ENCODE measurements around the gene AGBL2. TPM values are rescaled to one million over a fixed set of nuclear protein-coding genes. Genes with fewer than 3 reads are reported as not detected.

The AGBL2 gene
- total and polyA plus RNA-seq, 2 of the 8 experiments (the other 6 are each of a cell fraction or from before 2014, with no cell fraction given): 2.1 to 6.5 TPM

DNA sequence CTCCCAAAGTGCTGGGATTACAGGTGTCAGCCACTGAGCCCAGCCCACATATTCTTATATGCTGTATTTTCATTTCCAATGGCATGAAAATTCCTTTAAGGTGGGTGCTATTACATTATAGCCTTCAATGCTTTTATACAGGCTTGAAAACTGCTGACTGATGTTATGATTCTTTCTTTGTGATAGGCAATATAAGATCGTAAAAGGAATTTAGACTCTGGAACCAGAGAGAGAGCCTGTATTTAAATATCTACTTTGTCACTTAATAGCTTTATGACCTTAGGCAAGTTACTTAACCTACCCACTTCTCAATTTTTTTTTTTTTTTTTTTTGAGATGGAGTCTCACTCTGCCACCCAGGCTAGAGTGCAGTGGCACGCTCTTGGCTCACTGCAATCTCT lies 26.2 kb downstream of the AGBL2 start:
- H4K8ac ChIP-seq (ENCODE audit: extremely low read depth, insufficient read depth, low read length): no peak overlapping the region
- no peak overlapping the region for H3K56ac ChIP-seq (replicated peaks; ENCODE audit: insufficient read length, low read depth, low read length)
- no peaks in the 10 kb centered on the region for H3K79me2 ChIP-seq (ENCODE audit: control insufficient read depth in 1 of 2, insufficient read depth in 2 of 2, low read length in 2 of 2)
- ChIA-PET POLR2A (ENCODE audit: partially characterized antibody) (interaction anchor here (0.7 kb wide), 1 partner anchor 10 kb away, joined by 3 read pairs; no protein-coding TSS in a partner anchor), CTCF (ENCODE audit: partially characterized antibody) (interaction anchor here (0.6 to 0.7 kb wide), 2 partner anchors 12 to 119 kb away, joined by 3 to 4 read pairs; no protein-coding TSS in a partner anchor)
- no peaks in the 10 kb centered on the region for H3K9me3 ChIP-seq (ENCODE audit: insufficient read depth in 2 of 2, low read depth in 1 of 2, low read length in 1 of 2)
- H3K14ac ChIP-seq (ENCODE audit: insufficient read length): no peak overlapping the region
- no peak overlapping the region for H2BK12ac ChIP-seq (ENCODE audit: low read depth, low read length)
- H2BK15ac ChIP-seq (ENCODE audit: low read length): no peak overlapping the region
- H3K79me1 ChIP-seq (ENCODE audit: low read depth, low read length): no peaks in the 10 kb centered on the region
- H3K23ac ChIP-seq (ENCODE audit: insufficient read length): no peak overlapping the region
- H3K4me2 ChIP-seq (ENCODE audit: insufficient read depth in 1 of 2, low read depth in 2 of 2, low read length in 2 of 2): no peak overlapping the region
- no peak overlapping the region for H3K27ac ChIP-seq (ENCODE audit: low read depth, low read length)
- H3K4me3 ChIP-seq (ENCODE audit: extremely low read depth in 1 of 4, insufficient read depth in 2 of 4, low read depth in 3 of 4, low read length in 4 of 4): no peak overlapping the region
- no peak overlapping the region for H3K18ac ChIP-seq (ENCODE audit: extremely low read depth, low read length)
- H2BK120ac ChIP-seq (replicated peaks; ENCODE audit: low read depth, low read length): no peak overlapping the region
- WGBS, 2 experiments (ENCODE audit: extremely low coverage in 1 of 2, insufficient coverage in 1 of 2, insufficient read length in 1 of 2, insufficient replicate concordance in 2 of 2, low coverage in 1 of 2, low lambda C conversion rate in 2 of 2, missing lambda C conversion rate in 1 of 2): 91% methylated on average over 2 of the region's 2 CpGs; no CpG with 5 or more reads in 1 of the 2 experiments
- no peak overlapping the region for H2BK20ac ChIP-seq (ENCODE audit: low read length)
- no peak overlapping the region for H3K4ac ChIP-seq (replicated peaks; ENCODE audit: insufficient read length, low read depth, low read length)
- H3K36me3 ChIP-seq (ENCODE audit: control insufficient read depth in 2 of 4, insufficient read depth in 4 of 4, low read length in 3 of 4): no peaks in the 10 kb centered on the region
- no peak overlapping the region for H4K5ac ChIP-seq (ENCODE audit: insufficient read length, low read depth, low read length)
- DNase-seq (ENCODE audit: low read depth in 1 of 2, low spot score in 2 of 2): no peak
- no peak overlapping the region for H2AFZ ChIP-seq (ENCODE audit: low read length)
- H3K4me1 ChIP-seq (replicated peaks in 1 of 4; ENCODE audit: control insufficient read depth in 3 of 4, insufficient read depth in 4 of 4, low read length in 3 of 4): no peaks in the 10 kb centered on the region
- FAIRE-seq: no peak
- H3K9ac ChIP-seq (replicated peaks in 1 of 4; ENCODE audit: extremely low read depth in 1 of 4, low read depth in 3 of 4, low read length in 3 of 4): no peak overlapping the region
- no peak overlapping the region for H2AK5ac ChIP-seq (ENCODE audit: low read depth, low read length)
- no peak overlapping the region for H4K91ac ChIP-seq (replicated peaks; ENCODE audit: insufficient read length, low read length)
- no peaks in the 10 kb centered on the region for H4K20me1 ChIP-seq (replicated peaks in 1 of 2; ENCODE audit: control insufficient read depth in 1 of 2, insufficient read depth in 2 of 2, low read length in 2 of 2)
- H3K27me3 ChIP-seq (replicated peaks in 1 of 4; ENCODE audit: control insufficient read depth in 3 of 4, extremely low read depth in 1 of 4, insufficient read depth in 3 of 4, low read length in 3 of 4): no peaks in the 10 kb centered on the region
- H3K23me2 ChIP-seq (ENCODE audit: low read depth, low read length): no peaks in the 10 kb centered on the region
- H2BK5ac ChIP-seq (ENCODE audit: low read depth, low read length): no peak overlapping the region
- no peak for TF ChIP-seq GTF2F1 (IDR thresholded peaks at IDR 0.05; ENCODE audit: borderline replicate concordance, low read depth, low read length)
- TF ChIP-seq, protein P1, sequence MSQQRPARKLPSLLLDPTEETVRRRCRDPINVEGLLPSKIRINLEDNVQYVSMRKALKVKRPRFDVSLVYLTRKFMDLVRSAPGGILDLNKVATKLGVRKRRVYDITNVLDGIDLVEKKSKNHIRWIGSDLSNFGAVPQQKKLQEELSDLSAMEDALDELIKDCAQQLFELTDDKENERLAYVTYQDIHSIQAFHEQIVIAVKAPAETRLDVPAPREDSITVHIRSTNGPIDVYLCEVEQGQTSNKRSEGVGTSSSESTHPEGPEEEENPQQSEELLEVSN (IDR thresholded peaks at IDR 0.05): no peak

Measured in H1 (cell line).